ENCODE measurements around the gene HAPSTR1. TPM values are rescaled to one million over a fixed set of nuclear protein-coding genes. Genes with fewer than 3 reads are reported as not detected.

Gene HAPSTR1
- total and polyA plus RNA-seq, 2 of the 13 experiments (the other 11 are each of a cell fraction or from before 2014, with no cell fraction given), result 25.2 to 83.2 TPM

DNA sequence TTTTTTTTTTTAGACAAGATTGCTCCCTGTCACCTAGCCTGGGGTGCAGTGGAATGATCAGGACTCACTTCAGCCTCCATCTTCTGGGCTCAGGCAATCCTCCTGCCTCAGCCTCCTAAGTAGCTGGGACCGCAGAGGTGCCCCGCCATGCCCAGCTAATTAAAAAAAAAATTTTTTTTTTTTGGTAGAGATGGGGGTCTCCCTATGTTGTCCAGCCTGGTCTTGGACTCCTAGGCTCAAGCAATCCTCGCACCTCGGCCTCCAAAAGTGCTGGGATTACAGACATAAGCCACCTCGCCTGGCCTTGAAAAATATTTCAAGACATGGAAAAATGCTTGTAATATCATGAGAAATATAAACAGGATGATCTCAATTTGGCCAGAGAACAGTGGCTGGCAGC is 42.9 kb downstream of the HAPSTR1 start:
- H3K27ac ChIP-seq (ENCODE audit: extremely low read length, insufficient read depth, low read length), result no peak overlapping the region
- no peak for DNase-seq (ENCODE audit: low spot score)
- H3K79me2 ChIP-seq (ENCODE audit: insufficient read depth, low read length), result no peaks in the 10 kb centered on the region
- CTCF ChIA-PET (ENCODE audit: low intra/inter-chr PET ratio, low total read pairs), result interaction anchor here (0.6 to 2.0 kb wide), 5 partner anchors 126 to 567 kb away, joined by 3 to 9 read pairs (median 8); no protein-coding TSS in a partner anchor
- H2AFZ ChIP-seq (ENCODE audit: low read length), result no peak overlapping the region
- no peak for ATAC-seq
- H3K9me3 ChIP-seq (ENCODE audit: low read length), result no peaks in the 10 kb centered on the region
- H3K27me3 ChIP-seq (ENCODE audit: control insufficient read depth in 1 of 2, insufficient read depth in 2 of 2, low read length in 2 of 2), result peaks cover 6 to 11% of the 10 kb centered on the region in 2 experiments; a peak in 3 of 5 replicates
- POLR2A ChIA-PET, result interaction anchor here (1.3 kb wide), 1 partner anchor 43 kb away, joined by 5 read pairs; the partner anchor contains the start of gene HAPSTR1
- no TSS peak for BruUV-seq (replicated peaks)
- 87% methylated on average over 5 of the region's 5 CpGs for WGBS (ENCODE audit: low lambda C conversion rate)
- H3K9ac ChIP-seq (ENCODE audit: insufficient read depth, low read depth, low read length), result no peak overlapping the region
- intact Hi-C loops (cut with micrococcal nuclease; ENCODE audit: unreplicated experiment), result loop anchor here (2.0 to 10.0 kb wide), 4 partner anchors 126 to 560 kb away; no protein-coding TSS in a partner anchor
- no peaks in the 10 kb centered on the region for H4K20me1 ChIP-seq (ENCODE audit: insufficient read depth, low read length)
- no peak for FAIRE-seq
- H3K4me2 ChIP-seq (ENCODE audit: low read depth, low read length), result no peak overlapping the region
- in situ Hi-C loops (cut with HindIII; ENCODE audit: extremely low pct_ligation_motif_present, low pct_unique_long_range_greater_than_20kb), result no loop called here
- H3K4me3 ChIP-seq (replicated peaks in 1 of 3; ENCODE audit: insufficient read depth in 1 of 3, low read depth in 2 of 3, low read length in 3 of 3), result no peak overlapping the region
- peaks cover 23% of the 10 kb centered on the region for H3K4me1 ChIP-seq (ENCODE audit: insufficient read depth, low read length)
- no peaks in the 10 kb centered on the region for H3K36me3 ChIP-seq (replicated peaks in 1 of 2; ENCODE audit: control insufficient read depth in 1 of 2, insufficient read depth in 2 of 2, low read length in 2 of 2)
- 0 out of 2 replicates have a peak, but pooled peaks have one; percentile 35 for TF ChIP-seq ZMYM2 (CRISPR knock-in tag; IDR thresholded peaks at IDR 0.05)
- no peak for TF ChIP-seq ZNF777 (CRISPR knock-in tag; IDR thresholded peaks at IDR 0.05)
- no peak for TF ChIP-seq MTF2 (CRISPR knock-in tag; IDR thresholded peaks at IDR 0.05; ENCODE audit: borderline replicate concordance)
- no peak for TF ChIP-seq ZSCAN29 (CRISPR knock-in tag; conservative IDR thresholded peaks at IDR 0.05)
- no peak for TF ChIP-seq KDM6A (CRISPR knock-in tag; IDR thresholded peaks at IDR 0.05; ENCODE audit: low read depth)
- no peak for TF ChIP-seq ZNF121 (CRISPR knock-in tag; IDR thresholded peaks at IDR 0.05)
- TF ChIP-seq, protein P1, sequence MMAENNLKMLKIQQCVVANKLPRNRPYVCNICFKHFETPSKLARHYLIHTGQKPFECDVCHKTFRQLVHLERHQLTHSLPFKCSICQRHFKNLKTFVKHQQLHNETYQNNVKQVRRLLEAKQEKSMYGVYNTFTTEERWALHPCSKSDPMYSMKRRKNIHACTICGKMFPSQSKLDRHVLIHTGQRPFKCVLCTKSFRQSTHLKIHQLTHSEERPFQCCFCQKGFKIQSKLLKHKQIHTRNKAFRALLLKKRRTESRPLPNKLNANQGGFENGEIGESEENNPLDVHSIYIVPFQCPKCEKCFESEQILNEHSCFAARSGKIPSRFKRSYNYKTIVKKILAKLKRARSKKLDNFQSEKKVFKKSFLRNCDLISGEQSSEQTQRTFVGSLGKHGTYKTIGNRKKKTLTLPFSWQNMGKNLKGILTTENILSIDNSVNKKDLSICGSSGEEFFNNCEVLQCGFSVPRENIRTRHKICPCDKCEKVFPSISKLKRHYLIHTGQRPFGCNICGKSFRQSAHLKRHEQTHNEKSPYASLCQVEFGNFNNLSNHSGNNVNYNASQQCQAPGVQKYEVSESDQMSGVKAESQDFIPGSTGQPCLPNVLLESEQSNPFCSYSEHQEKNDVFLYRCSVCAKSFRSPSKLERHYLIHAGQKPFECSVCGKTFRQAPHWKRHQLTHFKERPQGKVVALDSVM (CRISPR knock-in tag; IDR thresholded peaks at IDR 0.05), result peak; percentile 91
- 0 out of 2 replicates have a peak, but pooled peaks have one; percentile 3 for TF ChIP-seq ARHGAP35 (CRISPR knock-in tag; IDR thresholded peaks at IDR 0.05; ENCODE audit: borderline replicate concordance)
- no peak for TF ChIP-seq ZNF124 (CRISPR knock-in tag; IDR thresholded peaks at IDR 0.05)
- no peak for TF ChIP-seq MIXL1 (CRISPR knock-in tag; IDR thresholded peaks at IDR 0.05)
